ENCODE results near the gene CPN1.

Gene CPN1

DNA sequence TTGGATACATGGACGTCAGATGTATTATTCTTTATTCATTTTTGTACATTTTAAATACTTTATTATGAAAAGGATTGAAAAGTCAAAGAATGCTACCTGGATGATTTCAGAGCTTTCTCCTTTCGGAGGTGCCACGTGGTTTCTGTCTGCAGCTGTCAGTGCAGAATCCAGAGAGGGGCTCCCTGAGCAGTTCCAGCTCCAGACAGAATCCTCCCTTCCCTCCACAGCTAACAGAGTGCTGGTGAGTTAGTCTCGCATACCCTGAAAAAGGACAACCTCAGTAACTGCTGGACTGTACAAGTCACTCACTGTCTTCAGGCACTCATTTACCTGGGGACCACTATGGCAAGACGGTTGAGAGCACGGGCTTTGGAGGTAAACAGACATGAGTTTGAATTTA is 82.8 kb downstream of the CPN1 start:
- Histone ChIP-seq H3K9me2 (replicated peaks; ENCODE audit: insufficient read depth, low read length) (no peaks in the 10 kb centered on the region), H3K4me3 (ENCODE audit: low read length) (no peak overlapping the region), H3K9ac (ENCODE audit: low read length) (no peak overlapping the region), H3K36me3 (replicated peaks; ENCODE audit: insufficient read depth, low read length) (no peaks in the 10 kb centered on the region), H3K4me2 (ENCODE audit: low read depth, low read length) (no peak overlapping the region; the same call in 1 of the 2 replicates), H2AFZ (ENCODE audit: low read length) (no peak overlapping the region), H3K79me2 (ENCODE audit: low read length) (peaks cover 4% of the 10 kb centered on the region; the same call in 1 of the 2 replicates), H3K27me3 (replicated peaks; ENCODE audit: insufficient read depth, low read length) (no peaks in the 10 kb centered on the region), H3K4me1 (ENCODE audit: low read length) (peaks cover 16% of the 10 kb centered on the region), H4K20me1 (ENCODE audit: insufficient read depth, low read length) (no peaks in the 10 kb centered on the region), H3K27ac (ENCODE audit: low read length) (no peak overlapping the region), H3F3A (ENCODE audit: insufficient read depth, low read length) (no peaks in the 10 kb centered on the region), H3K9me3 (replicated peaks; ENCODE audit: insufficient read depth, low read length) (no peaks in the 10 kb centered on the region)
- DNase-seq = no peak
- TF ChIP-seq EZH2phosphoT487 (IDR thresholded peaks at IDR 0.05; ENCODE audit: low read length) (no peak), EZH2 (optimal IDR thresholded peaks at IDR 0.05; ENCODE audit: low read depth, low read length) (no peak)
- TF ChIP-seq, protein P1, sequence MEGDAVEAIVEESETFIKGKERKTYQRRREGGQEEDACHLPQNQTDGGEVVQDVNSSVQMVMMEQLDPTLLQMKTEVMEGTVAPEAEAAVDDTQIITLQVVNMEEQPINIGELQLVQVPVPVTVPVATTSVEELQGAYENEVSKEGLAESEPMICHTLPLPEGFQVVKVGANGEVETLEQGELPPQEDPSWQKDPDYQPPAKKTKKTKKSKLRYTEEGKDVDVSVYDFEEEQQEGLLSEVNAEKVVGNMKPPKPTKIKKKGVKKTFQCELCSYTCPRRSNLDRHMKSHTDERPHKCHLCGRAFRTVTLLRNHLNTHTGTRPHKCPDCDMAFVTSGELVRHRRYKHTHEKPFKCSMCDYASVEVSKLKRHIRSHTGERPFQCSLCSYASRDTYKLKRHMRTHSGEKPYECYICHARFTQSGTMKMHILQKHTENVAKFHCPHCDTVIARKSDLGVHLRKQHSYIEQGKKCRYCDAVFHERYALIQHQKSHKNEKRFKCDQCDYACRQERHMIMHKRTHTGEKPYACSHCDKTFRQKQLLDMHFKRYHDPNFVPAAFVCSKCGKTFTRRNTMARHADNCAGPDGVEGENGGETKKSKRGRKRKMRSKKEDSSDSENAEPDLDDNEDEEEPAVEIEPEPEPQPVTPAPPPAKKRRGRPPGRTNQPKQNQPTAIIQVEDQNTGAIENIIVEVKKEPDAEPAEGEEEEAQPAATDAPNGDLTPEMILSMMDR (IDR thresholded peaks at IDR 0.05; ENCODE audit: low read length) = no peak

DNA sequence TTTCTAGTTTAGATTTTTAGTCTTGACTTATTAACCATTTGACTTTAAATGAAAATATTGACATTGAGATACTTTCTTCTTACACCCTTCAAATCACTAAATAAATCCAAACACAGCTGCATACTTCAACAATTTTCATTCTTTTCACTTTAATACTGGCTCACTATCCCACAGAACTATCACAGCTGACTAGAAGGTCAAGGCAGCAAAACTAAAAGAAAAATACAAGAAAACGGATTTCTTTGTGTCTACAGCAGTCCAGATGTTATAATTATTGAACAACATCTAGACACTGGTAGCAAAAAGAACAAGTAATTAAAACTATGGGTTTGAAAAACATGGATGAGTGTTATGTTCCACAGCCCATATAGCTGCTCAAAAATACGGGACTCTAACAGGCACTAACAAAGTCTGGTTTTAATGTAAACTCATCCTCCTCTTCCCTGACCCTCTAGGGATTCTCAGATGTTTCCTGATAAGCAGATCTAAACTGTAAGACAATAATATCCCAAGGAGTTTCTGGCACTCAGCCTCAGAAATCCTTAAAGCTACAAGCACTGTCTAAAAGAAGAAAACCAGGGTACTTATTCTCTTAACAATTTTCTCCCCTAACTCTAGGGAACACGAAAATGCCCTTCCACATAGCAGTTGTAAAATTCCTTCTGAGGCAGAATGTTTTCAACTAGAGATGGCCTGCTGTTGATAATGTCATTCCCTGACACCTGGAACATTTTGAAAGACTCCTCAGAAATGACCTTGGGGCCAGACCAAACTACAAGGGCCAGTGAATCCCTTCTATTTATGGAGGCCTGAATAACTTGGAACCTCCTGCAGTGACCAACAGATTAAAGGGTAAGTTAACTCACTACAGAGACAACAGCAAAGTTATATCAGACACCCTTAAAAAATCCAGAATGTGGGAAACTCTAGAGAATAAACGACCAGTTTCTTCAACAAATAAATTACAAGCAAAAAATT is 84.7 kb downstream of the CPN1 start:
- no peak overlapping the region for H3K4me2 ChIP-seq (ENCODE audit: low read depth, low read length)
- no peaks in the 10 kb centered on the region for H3K9me2 ChIP-seq (replicated peaks; ENCODE audit: insufficient read depth, low read length)
- H3K9ac ChIP-seq (ENCODE audit: low read length) = no peak overlapping the region
- H2AFZ ChIP-seq (ENCODE audit: low read length) = no peak overlapping the region
- no peaks in the 10 kb centered on the region for H4K20me1 ChIP-seq (ENCODE audit: insufficient read depth, low read length)
- no peaks in the 10 kb centered on the region for H3F3A ChIP-seq (ENCODE audit: insufficient read depth, low read length)
- no peak overlapping the region for H3K27ac ChIP-seq (ENCODE audit: low read length)
- H3K9me3 ChIP-seq (replicated peaks; ENCODE audit: insufficient read depth, low read length) = no peaks in the 10 kb centered on the region
- no peaks in the 10 kb centered on the region for H3K36me3 ChIP-seq (replicated peaks; ENCODE audit: insufficient read depth, low read length)
- H3K27me3 ChIP-seq (replicated peaks; ENCODE audit: insufficient read depth, low read length) = no peaks in the 10 kb centered on the region
- no peak overlapping the region for H3K4me3 ChIP-seq (ENCODE audit: low read length)
- TF ChIP-seq EZH2 (optimal IDR thresholded peaks at IDR 0.05; ENCODE audit: low read depth, low read length) = no peak
- no peak for TF ChIP-seq EZH2phosphoT487 (IDR thresholded peaks at IDR 0.05; ENCODE audit: low read length)
- TF ChIP-seq, protein P1 (IDR thresholded peaks at IDR 0.05; ENCODE audit: low read length) = no peak
- H3K79me2 ChIP-seq (ENCODE audit: low read length) = peaks cover 4% of the 10 kb centered on the region; the same call in 1 of the 2 replicates
- DNase-seq = no peak
- H3K4me1 ChIP-seq (ENCODE audit: low read length) = peaks cover 16% of the 10 kb centered on the region

- TF ChIP-seq EZH2phosphoT487 (IDR thresholded peaks at IDR 0.05; ENCODE audit: low read length) (no peak), EZH2 (optimal IDR thresholded peaks at IDR 0.05; ENCODE audit: low read depth, low read length) (no peak)
- TF ChIP-seq, protein P1 (IDR thresholded peaks at IDR 0.05; ENCODE audit: low read length) = no peak
- H3K27me3 ChIP-seq (replicated peaks; ENCODE audit: insufficient read depth, low read length) = no peaks in the 10 kb centered on the region
- no peak for DNase-seq
- H3K4me1 ChIP-seq (ENCODE audit: low read length) = peaks cover 16% of the 10 kb centered on the region
- no peaks in the 10 kb centered on the region for H4K20me1 ChIP-seq (ENCODE audit: insufficient read depth, low read length)
- no peaks in the 10 kb centered on the region for H3K36me3 ChIP-seq (replicated peaks; ENCODE audit: insufficient read depth, low read length)
- no peak overlapping the region for H3K4me2 ChIP-seq (ENCODE audit: low read depth, low read length)
- H3K9ac ChIP-seq (ENCODE audit: low read length) = no peak overlapping the region
- no peaks in the 10 kb centered on the region for H3F3A ChIP-seq (ENCODE audit: insufficient read depth, low read length)
- H3K79me2 ChIP-seq (ENCODE audit: low read length) = peaks cover 4% of the 10 kb centered on the region; the same call in 1 of the 2 replicates
- no peak overlapping the region for H2AFZ ChIP-seq (ENCODE audit: low read length)
- no peaks in the 10 kb centered on the region for H3K9me3 ChIP-seq (replicated peaks; ENCODE audit: insufficient read depth, low read length)
- no peak overlapping the region for H3K27ac ChIP-seq (ENCODE audit: low read length)
- H3K9me2 ChIP-seq (replicated peaks; ENCODE audit: insufficient read depth, low read length) = no peaks in the 10 kb centered on the region
- no peak overlapping the region for H3K4me3 ChIP-seq (ENCODE audit: low read length)
Measured at GRCh38 chr10:99995713-99996112, 86.0 kb downstream of the CPN1 start.
